Mesangial cell (primary cell): ENCODE results near the gene GSK3A. TPM values are rescaled to one million over a fixed set of nuclear protein-coding genes. Genes with fewer than 3 reads are reported as not detected.

Experiments used
- total RNA-seq: library from RNA; depleted of rRNA; stranded (reverse); fragments of >200 nt; gene quantifications from 2 replicates; pipeline ENCODE4 v1.2.3, GENCODE V29; 2015

GSK3A gene
- 25.6 and 28.4 TPM in 2 replicates for total RNA-seq

DNA sequence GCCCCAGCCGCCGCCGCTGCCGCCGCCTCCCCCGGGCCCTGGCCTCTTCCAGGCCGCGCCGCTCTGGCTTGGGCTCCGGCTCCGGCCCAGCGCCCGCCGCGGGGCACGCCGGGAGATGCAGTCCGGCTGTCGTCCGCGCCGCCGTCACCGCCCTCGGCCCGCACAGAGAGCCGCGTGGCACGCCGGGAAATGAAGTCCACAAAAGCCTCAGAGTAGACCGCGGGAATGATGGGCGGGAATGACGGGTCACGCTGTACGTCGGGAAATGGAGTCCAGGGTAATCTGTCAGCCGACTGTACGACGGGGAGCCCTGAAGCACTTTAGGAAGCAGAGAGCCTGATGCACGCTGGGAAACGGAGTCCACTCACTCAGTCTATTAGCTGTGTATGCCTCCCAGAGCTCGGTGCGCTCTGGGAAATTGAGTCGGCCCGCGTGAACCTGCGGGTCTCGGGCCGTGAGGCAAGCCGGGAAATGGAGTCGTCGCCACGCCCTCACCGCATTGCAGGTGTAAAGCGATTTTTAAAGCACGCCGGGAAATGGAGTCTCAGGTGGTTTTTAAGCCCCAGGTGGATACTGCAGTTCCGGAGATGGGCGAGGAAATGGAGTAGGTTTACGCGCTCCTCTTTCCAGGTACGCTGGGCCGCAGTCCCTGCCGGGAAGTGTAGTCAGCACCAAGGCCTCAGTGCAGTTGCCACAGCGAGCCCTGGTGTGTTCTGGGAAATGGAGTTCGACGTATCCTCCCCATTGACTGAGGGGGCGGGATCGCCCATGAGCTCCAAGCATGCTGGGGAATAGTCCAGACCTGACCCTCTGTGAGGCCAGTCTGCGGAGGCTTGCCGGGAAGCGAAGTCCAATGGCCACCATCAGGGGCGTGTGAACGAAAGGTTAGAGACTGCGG lies at the start of gene GSK3A:
GSK3A (minus strand) TSS at position 91 of the 898 bp plus-strand sequence. CDS start 137 bp downstream, outside the sequence.

DNA sequence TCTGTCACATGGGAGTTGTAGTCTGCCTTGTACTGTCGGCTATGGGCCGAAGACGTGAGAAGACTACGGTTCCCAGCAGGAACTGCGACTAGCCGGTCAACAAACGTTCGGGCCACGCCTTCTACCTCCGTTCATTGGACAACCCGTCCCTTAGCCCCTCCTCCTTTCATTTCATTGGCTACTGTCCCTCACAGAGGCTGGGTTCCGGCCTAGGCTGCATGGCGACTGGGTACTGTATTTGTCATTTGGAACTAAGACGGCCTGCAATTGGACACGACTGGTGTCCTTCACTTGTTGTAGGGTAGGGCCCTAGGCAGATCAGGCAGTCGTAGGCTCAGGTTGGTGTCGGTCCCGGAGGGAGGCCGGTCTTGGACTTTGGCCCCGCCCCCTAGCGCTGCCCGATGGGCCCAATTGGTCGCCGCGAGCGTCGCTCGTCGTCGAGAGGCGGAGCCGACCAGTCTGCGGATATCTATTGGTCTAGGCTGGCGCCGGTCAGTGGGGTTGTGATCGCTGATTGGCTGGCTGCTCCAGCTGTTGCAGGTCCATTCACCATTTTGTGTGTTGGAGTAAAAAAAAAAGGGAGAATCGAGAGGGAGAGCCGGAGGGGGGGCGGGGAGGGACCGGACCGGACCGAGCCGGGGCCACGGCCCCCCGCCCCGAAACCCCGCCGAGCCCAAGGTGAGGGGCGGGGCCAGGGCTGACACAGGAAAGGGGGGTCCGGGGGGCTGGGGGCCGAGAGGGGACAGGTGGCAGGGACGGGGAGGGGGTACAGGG lies 26.5 kb upstream of the GSK3A start, which contains the start of gene CIC:
CIC (plus strand) TSS at position 549 of the 774 bp plus-strand sequence. CDS start 2,532 bp downstream, outside the sequence.

DNA sequence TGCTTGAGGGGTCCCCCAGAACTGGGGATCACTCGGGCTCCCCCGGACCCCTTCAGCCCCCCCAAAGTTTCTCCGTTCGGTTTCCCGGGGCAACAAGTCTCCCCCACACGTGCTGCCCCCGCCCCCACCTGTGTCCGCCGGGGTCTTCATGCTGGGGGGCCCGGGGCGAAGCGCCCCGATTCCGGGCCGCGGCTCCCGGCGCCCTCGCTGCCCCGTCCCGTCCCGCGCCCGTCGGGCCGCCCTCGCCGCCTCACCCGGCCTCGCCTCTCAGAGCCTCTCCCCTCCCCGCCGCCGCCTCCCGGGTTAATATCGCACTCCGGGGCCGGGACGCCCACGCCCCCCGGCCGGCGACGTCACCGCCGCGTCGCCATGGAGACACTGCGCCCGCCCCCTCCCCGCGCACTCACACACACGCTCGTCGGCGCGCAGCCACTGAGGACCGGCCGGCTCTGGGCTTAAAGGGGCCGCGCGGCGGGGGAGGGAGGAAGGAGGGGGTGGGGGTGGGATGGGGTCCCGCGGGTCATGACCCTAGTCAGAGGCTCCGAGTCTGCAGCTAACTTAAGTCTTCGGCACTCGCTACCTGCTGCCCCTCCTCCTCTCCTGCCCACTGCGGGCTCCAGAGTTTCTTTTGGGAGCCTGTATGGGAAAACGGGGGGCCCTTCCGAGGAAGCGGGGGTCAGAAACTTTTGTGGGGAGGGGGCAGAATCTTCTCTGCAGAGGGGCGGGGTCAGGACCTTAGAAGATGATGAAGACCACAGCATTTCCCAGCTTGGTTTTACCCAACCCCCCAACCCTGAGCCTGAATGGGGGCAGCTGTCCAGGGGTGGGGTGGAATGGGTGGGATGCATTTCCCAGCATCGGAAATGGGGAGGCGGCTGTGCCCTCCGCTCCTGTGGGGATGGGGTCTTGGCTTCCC lies 12.7 kb upstream of the GSK3A start, which contains the start of gene ERF:
ERF (minus strand) TSS at position 279 of the 916 bp plus-strand sequence; CDS start at position 150, 129 bp downstream.

DNA sequence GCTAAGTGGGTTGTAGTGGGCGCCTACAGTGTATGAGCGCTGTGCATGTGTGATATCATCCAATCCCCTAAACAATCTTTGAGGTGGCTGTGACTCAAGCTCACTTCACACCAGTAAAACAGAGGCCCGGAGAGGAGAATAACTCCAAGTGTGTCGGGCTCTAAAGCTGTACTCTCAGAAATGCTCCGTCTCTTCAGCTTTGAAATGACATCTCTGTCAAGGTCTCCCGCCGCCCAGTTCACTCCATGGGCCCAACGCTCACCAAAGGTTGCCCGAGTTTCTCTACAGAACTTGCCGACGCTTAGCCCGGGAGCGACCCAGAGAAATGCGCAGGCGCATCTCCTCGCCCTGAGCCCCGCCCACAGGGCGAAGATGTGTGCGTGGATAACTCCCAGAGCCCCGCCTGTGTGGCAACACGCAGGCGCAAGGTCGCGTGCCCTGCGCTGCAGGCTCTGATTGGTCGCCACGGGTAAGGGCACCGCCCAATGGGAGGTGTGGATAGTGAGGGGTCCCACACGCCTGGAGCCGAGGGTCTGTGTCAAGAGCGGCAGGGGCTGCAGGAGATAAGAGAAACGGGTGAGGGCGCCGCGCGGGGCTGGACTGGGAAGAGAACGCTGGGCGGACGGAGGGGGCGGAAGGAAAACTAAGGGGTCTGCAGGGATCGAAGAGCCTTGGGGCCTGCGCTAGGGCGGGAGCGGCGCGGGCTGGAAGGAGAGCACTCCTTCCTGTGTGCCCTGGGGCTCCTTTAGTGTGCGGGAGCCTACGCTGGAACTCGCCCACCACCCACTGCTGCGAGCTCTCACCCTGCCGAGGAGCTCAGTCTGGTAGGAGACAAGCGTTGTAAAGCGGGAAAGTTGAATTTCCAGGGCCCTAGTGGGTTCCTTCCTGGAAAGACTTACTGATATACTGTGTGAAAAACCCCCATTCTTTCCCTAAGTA lies 22.3 kb downstream of the GSK3A start, which contains the start of gene ZNF526:
ZNF526 (plus strand) TSS at position 501 of the 939 bp plus-strand sequence. CDS start 4,092 bp downstream, outside the sequence.

GRCh38 chr19:42217520-42218437 lies 24.6 kb downstream of the GSK3A start, which contains the start of gene DEDD2:
Gene DEDD2, minus strand, starts transcription at chr19:42217677. Its CDS starts 670 bp downstream, at chr19:42217007.

Other genes starting within 250 kb of the GSK3A start
- gene ATP1A3, start 248.4 kb downstream of the GSK3A start, total RNA-seq = under 0.01 and 0.49 TPM in 2 replicates
- gene GRIK5, start 172.4 kb downstream of the GSK3A start, total RNA-seq = 1.1 and 5.6 TPM in 2 replicates
- 19.9 and 24.0 TPM in 2 replicates for gene ZNF574, start 166.4 kb downstream of the GSK3A start, total RNA-seq
- 0.38 and 0.98 TPM in 2 replicates for gene POU2F2, start 110.2 kb downstream of the GSK3A start, total RNA-seq
- 28.5 and 38.4 TPM in 2 replicates for gene DEDD2, start 24.9 kb downstream of the GSK3A start, total RNA-seq
- 5.5 and 6.0 TPM in 2 replicates for gene ZNF526, start 22.3 kb downstream of the GSK3A start, total RNA-seq
- 44.5 and 62.1 TPM in 2 replicates for gene ERF, start 12.5 kb upstream of the GSK3A start, total RNA-seq
- gene CIC, start 26.6 kb upstream of the GSK3A start, total RNA-seq = 48.9 and 108 TPM in 2 replicates
- gene PRR19, start 59.5 kb upstream of the GSK3A start, total RNA-seq = 0.81 and 3.9 TPM in 2 replicates
- gene PAFAH1B3, start 60.0 kb upstream of the GSK3A start, total RNA-seq = 108 and 112 TPM in 2 replicates
- 0.13 and 0.16 TPM in 2 replicates for gene TMEM145, start 70.7 kb upstream of the GSK3A start, total RNA-seq
- gene MEGF8, start 83.0 kb upstream of the GSK3A start, total RNA-seq = 23.8 and 78.8 TPM in 2 replicates
- 3.4 and 5.2 TPM in 2 replicates for gene CNFN, start 147.7 kb upstream of the GSK3A start, total RNA-seq
- gene LIPE, start 184.8 kb upstream of the GSK3A start, total RNA-seq = 2.9 and 8.8 TPM in 2 replicates
- not detected in 2 replicates for gene CXCL17, start 200.3 kb upstream of the GSK3A start, total RNA-seq